ENCODE measurements around the gene NDUFA1.

GRCh38 chrX:119919835-119920585 is 48.4 kb downstream of the NDUFA1 start:
- TF ChIP-seq CTCF (conservative IDR thresholded peaks at IDR 0.05), result no peak
- TF ChIP-seq ZFX (IDR thresholded peaks at IDR 0.05), result no peak

Measured in C4-2B (cell line).